ENCODE results near the gene ITSN1.

Gene ITSN1

GRCh38 chr21:33841561-33841960, 199.3 kb downstream of the ITSN1 start:
- peaks cover 22% of the 10 kb centered on the region for H3K36me3 ChIP-seq (ENCODE audit: insufficient read depth, low read length)
- peaks cover 32% of the 10 kb centered on the region for H3K4me1 ChIP-seq (ENCODE audit: insufficient read depth, low read length)
- no peaks in the 10 kb centered on the region for H3K27me3 ChIP-seq (ENCODE audit: insufficient read depth, low read length)
- H2AFZ ChIP-seq (ENCODE audit: low read depth, low read length) = no peak overlapping the region
- peaks cover 8% of the 10 kb centered on the region for H3K9me3 ChIP-seq (ENCODE audit: low read length)
- H3K4me3 ChIP-seq (ENCODE audit: low read length) = no peak overlapping the region

- Histone ChIP-seq H3K27me3 (ENCODE audit: insufficient read depth, low read length) (no peaks in the 10 kb centered on the region), H3K4me3 (ENCODE audit: low read length) (no peak overlapping the region), H3K4me1 (ENCODE audit: insufficient read depth, low read length) (peaks cover 32% of the 10 kb centered on the region), H2AFZ (ENCODE audit: low read depth, low read length) (no peak overlapping the region), H3K9me3 (ENCODE audit: low read length) (peaks cover 9% of the 10 kb centered on the region), H3K36me3 (ENCODE audit: insufficient read depth, low read length) (peaks cover 14% of the 10 kb centered on the region)
Observed at GRCh38 chr21:33843216-33843615, 200.9 kb downstream of the ITSN1 start.

DNA sequence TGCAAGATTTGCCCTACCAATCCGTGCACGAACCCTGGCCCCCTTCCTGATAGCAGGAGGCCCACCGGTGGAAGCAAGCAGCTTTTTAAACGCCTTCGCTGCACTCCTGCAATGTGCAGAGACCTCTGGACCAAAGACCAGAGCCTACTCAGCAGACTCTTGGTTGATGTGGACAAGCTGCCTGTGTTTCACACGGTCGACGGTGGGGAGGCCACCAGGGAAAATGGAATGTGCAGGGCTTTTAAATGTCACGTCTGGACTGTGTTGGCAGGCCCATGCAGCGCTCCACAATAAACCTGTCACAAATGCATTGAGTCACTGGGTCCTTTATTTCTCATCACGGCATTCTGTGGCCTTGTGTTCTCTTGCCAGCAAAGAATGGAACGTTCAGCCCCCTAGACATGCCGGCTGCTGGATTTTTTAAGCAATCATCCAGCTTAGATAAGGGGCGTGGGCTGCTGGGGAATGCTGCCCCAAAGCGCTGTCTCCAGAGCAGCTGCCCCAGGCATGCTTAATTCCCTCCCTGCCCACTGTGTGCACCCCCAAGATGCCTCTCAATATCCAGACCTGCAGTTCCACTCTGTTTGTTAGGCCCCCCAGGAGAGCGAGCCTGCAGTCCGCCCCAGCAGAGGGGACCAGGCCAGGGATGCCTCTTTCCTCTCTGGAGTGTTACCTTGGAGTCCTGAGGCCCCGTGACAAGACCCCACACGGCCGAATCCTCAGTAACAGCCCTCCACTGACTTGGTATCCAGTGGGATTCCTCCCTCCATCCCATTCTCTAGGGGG, 202.0 kb downstream of the ITSN1 start:
- peaks cover 4% of the 10 kb centered on the region for H3K36me3 ChIP-seq (ENCODE audit: insufficient read depth, low read length)
- no peak overlapping the region for H3K4me3 ChIP-seq (ENCODE audit: low read length)
- no peaks in the 10 kb centered on the region for H3K27me3 ChIP-seq (ENCODE audit: insufficient read depth, low read length)
- peaks cover 6% of the 10 kb centered on the region for H3K9me3 ChIP-seq (ENCODE audit: low read length)
- H3K4me1 ChIP-seq (ENCODE audit: insufficient read depth, low read length) = peaks cover 32% of the 10 kb centered on the region
- H2AFZ ChIP-seq (ENCODE audit: low read depth, low read length) = no peak overlapping the region

DNA sequence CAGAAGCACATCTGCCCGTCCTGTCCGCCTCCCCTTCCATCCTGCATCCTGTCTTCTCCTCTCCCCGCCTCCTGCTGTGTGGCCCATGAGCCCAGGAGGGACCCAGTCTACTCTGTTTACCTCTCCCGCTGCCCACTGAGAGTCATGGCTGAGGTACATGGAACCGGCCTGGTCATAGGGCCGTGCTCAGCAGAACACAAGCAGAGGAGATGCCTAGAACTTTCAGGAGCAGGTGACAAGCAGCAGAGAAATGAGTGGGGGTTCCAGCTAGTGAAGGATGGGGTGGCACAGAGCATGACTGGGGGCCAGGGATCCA, 202.5 kb downstream of the ITSN1 start:
- H3K4me3 ChIP-seq (ENCODE audit: low read length) = no peak overlapping the region
- peaks cover 32% of the 10 kb centered on the region for H3K4me1 ChIP-seq (ENCODE audit: insufficient read depth, low read length)
- H3K9me3 ChIP-seq (ENCODE audit: low read length) = peaks cover 6% of the 10 kb centered on the region
- H3K36me3 ChIP-seq (ENCODE audit: insufficient read depth, low read length) = no peaks in the 10 kb centered on the region
- no peaks in the 10 kb centered on the region for H3K27me3 ChIP-seq (ENCODE audit: insufficient read depth, low read length)
- H2AFZ ChIP-seq (ENCODE audit: low read depth, low read length) = no peak overlapping the region

DNA sequence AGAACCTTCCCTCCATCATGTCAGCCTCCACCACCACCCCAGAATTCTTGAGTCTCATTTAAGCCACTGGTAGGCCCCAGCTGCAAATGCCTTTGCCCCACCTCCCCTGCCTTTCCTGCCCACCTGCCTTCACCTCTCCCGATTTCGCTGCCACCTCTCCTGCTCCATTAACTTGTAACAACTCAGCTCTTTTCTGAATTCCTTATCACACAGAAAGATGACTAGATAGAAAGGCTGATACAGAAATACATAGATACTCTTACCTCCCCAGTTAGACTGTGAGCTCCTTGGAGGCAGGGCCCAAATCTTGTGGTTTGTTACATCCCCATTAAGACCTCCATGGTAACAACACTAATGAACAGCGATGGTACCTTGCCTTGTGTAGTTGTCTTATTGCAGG, 203.8 kb downstream of the ITSN1 start:
- no peaks in the 10 kb centered on the region for H3K27me3 ChIP-seq (ENCODE audit: insufficient read depth, low read length)
- H3K9me3 ChIP-seq (ENCODE audit: low read length) = peaks cover 6% of the 10 kb centered on the region
- H3K36me3 ChIP-seq (ENCODE audit: insufficient read depth, low read length) = no peaks in the 10 kb centered on the region
- H3K4me3 ChIP-seq (ENCODE audit: low read length) = no peak overlapping the region
- peaks cover 32% of the 10 kb centered on the region for H3K4me1 ChIP-seq (ENCODE audit: insufficient read depth, low read length)
- H2AFZ ChIP-seq (ENCODE audit: low read depth, low read length) = no peak overlapping the region

GRCh38 chr21:33847588-33848248, 205.4 kb downstream of the ITSN1 start:
- Histone ChIP-seq H3K36me3 (ENCODE audit: insufficient read depth, low read length) (no peaks in the 10 kb centered on the region), H3K4me3 (ENCODE audit: low read length) (no peak overlapping the region)

GRCh38 chr21:33848249-33848953, 206.1 kb downstream of the ITSN1 start:
- Histone ChIP-seq H3K36me3 (ENCODE audit: insufficient read depth, low read length) (no peaks in the 10 kb centered on the region), H2AFZ (ENCODE audit: low read depth, low read length) (no peak overlapping the region), H3K27me3 (ENCODE audit: insufficient read depth, low read length) (no peaks in the 10 kb centered on the region), H3K4me1 (ENCODE audit: insufficient read depth, low read length) (peaks cover 22% of the 10 kb centered on the region), H3K9me3 (ENCODE audit: low read length) (peaks cover 6% of the 10 kb centered on the region), H3K4me3 (ENCODE audit: low read length) (no peak overlapping the region)

More at GRCh38 chr21:33847588-33848248, 205.4 kb downstream of the ITSN1 start:
- Histone ChIP-seq H3K9me3 (ENCODE audit: low read length) (peaks cover 6% of the 10 kb centered on the region), H3K4me1 (ENCODE audit: insufficient read depth, low read length) (peaks cover 29% of the 10 kb centered on the region), H2AFZ (ENCODE audit: low read depth, low read length) (no peak overlapping the region), H3K27me3 (ENCODE audit: insufficient read depth, low read length) (no peaks in the 10 kb centered on the region)

GRCh38 chr21:33849834-33850233, 207.5 kb downstream of the ITSN1 start:
- Histone ChIP-seq H2AFZ (ENCODE audit: low read depth, low read length) (no peak overlapping the region), H3K4me1 (ENCODE audit: insufficient read depth, low read length) (peaks cover 10% of the 10 kb centered on the region), H3K27me3 (ENCODE audit: insufficient read depth, low read length) (no peaks in the 10 kb centered on the region), H3K4me3 (ENCODE audit: low read length) (no peak overlapping the region), H3K9me3 (ENCODE audit: low read length) (peaks cover 6% of the 10 kb centered on the region), H3K36me3 (ENCODE audit: insufficient read depth, low read length) (no peaks in the 10 kb centered on the region)

GRCh38 chr21:33850401-33850800, 208.1 kb downstream of the ITSN1 start:
- Histone ChIP-seq H3K4me3 (ENCODE audit: low read length) (no peak overlapping the region), H3K4me1 (ENCODE audit: insufficient read depth, low read length) (peaks cover 4% of the 10 kb centered on the region), H3K27me3 (ENCODE audit: insufficient read depth, low read length) (no peaks in the 10 kb centered on the region), H3K9me3 (ENCODE audit: low read length) (peaks cover 6% of the 10 kb centered on the region), H3K36me3 (ENCODE audit: insufficient read depth, low read length) (no peaks in the 10 kb centered on the region), H2AFZ (ENCODE audit: low read depth, low read length) (no peak overlapping the region)

DNA sequence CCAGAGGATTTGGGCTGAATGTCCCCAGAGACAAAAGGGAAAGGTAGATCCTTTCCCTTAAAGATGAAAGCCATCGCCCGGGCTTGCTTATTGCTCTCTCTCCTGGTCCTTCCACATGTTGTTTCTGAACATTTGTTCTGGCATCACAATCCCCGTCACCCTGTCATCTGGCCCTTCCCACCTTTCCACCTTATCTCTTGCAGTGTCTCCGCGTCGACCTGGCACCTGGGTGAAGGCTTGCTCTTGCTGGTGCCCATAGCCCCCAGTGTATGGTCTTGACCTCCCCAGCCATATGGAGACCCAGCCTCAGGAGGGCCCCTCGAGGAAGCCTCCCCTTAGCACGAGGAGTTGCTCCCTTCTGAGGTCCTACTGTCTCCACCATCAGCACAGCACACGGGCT, 208.7 kb downstream of the ITSN1 start:
- no peak overlapping the region for H3K4me3 ChIP-seq (ENCODE audit: low read length)
- no peak overlapping the region for H2AFZ ChIP-seq (ENCODE audit: low read depth, low read length)
- no peaks in the 10 kb centered on the region for H3K4me1 ChIP-seq (ENCODE audit: insufficient read depth, low read length)
- H3K27me3 ChIP-seq (ENCODE audit: insufficient read depth, low read length) = no peaks in the 10 kb centered on the region
- H3K36me3 ChIP-seq (ENCODE audit: insufficient read depth, low read length) = no peaks in the 10 kb centered on the region
- H3K9me3 ChIP-seq (ENCODE audit: low read length) = peaks cover 8% of the 10 kb centered on the region

DNA sequence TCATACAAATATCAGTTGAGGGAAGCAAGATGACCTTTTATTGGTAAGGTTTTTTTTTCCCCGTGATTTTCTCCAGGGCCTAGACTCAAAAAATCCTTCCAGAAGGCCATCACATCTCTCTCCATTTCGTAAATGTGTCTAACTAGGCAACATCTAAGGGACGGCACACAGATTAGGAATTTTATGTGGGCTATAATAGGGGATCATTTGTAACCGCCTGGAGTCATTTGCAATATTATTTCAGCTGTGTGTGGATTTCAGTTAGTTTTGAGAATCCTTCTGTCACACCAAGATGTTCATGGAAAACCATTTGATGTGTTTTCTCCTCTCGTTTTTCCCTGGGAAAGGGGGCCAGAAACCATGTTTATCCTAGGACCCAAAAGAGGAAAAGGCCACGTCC, 210.2 kb downstream of the ITSN1 start:
- peaks cover 2% of the 10 kb centered on the region for H3K9me3 ChIP-seq (ENCODE audit: low read length)

GRCh38 chr21:33854604-33855003, 212.3 kb downstream of the ITSN1 start:
- H2AFZ ChIP-seq (ENCODE audit: low read depth, low read length) = no peak overlapping the region
- no peaks in the 10 kb centered on the region for H3K4me1 ChIP-seq (ENCODE audit: insufficient read depth, low read length)
- H3K36me3 ChIP-seq (ENCODE audit: insufficient read depth, low read length) = no peaks in the 10 kb centered on the region
- no peak overlapping the region for H3K4me3 ChIP-seq (ENCODE audit: low read length)
- peaks cover 2% of the 10 kb centered on the region for H3K9me3 ChIP-seq (ENCODE audit: low read length)
- no peaks in the 10 kb centered on the region for H3K27me3 ChIP-seq (ENCODE audit: insufficient read depth, low read length)

More for the DNA sequence above, 210.2 kb downstream of the ITSN1 start:
- Histone ChIP-seq H3K4me3 (ENCODE audit: low read length) (no peak overlapping the region), H3K36me3 (ENCODE audit: insufficient read depth, low read length) (no peaks in the 10 kb centered on the region), H3K27me3 (ENCODE audit: insufficient read depth, low read length) (no peaks in the 10 kb centered on the region), H3K4me1 (ENCODE audit: insufficient read depth, low read length) (no peaks in the 10 kb centered on the region), H2AFZ (ENCODE audit: low read depth, low read length) (no peak overlapping the region)

DNA sequence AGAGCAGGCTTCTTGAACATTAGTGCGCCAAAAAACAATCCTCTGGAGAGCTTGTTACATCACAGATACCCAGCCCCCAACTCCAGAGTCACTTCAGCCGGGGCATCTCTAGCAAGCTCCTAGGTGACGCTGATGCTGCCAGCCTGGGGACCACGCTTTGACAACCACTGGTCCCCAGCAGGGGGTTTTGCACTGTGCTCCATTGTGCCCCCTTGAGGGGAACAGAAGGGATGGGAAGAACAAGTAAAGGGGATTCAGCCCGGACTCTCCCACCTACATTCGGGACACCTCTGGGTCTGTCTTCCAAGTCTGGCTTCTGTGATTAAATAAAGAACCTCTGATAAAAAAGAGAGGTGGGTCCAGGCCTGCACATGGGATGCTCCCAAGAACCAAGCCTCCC, 212.9 kb downstream of the ITSN1 start:
- no peaks in the 10 kb centered on the region for H3K27me3 ChIP-seq (ENCODE audit: insufficient read depth, low read length)
- no peaks in the 10 kb centered on the region for H3K36me3 ChIP-seq (ENCODE audit: insufficient read depth, low read length)
- no peaks in the 10 kb centered on the region for H3K4me1 ChIP-seq (ENCODE audit: insufficient read depth, low read length)
- peaks cover 2% of the 10 kb centered on the region for H3K9me3 ChIP-seq (ENCODE audit: low read length)
- H2AFZ ChIP-seq (ENCODE audit: low read depth, low read length) = no peak overlapping the region
- H3K4me3 ChIP-seq (ENCODE audit: low read length) = no peak overlapping the region
